GM12864 (cell line): ENCODE measurements around the gene TRAPPC2.
"Not testable (repeated sequence)": the region's sequence is repeated elsewhere in the genome, so short reads cannot be mapped to it uniquely, and the experiment has no call there.

Experiments used
- DNase-seq: peaks from one replicate; pipeline ENCODE4 v3.0.0-alpha.2; 2011; ENCODE audit warnings: low read depth
- H3K4me3 ChIP-seq: 2 replicates; pipeline ENCODE4 v1.5.1; 2011; ENCODE audit warnings: mild to moderate bottlenecking, low read depth, low read length, control low read depth
- TF ChIP-seq, protein P1 (sequence below): IDR thresholded peaks from 2 replicates; pipeline ENCODE4 v1.5.1; 2011; ENCODE audit warnings: low read depth, mild to moderate bottlenecking, moderate library complexity, low read length, control low read depth, inconsistent platforms; ENCODE audit errors: missing control alignments

Gene TRAPPC2

DNA sequence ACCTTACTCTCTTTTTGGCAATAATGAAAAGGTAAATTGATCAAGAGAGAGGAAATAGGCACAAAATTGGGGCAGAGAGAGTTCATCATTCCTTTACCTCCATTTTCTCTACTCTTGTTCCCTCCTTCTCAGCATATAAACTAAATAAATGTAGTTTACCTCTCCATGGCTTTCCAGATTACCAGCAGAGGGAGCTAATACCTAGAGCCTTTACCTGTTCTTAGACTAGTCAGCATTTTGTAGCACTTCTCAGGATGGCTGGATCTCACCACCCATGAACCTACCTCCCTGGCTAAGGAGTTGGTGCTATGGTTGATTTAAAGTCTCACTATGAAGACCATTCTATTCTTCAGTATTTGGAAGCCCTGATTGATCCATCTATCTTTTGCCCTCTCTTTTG is 15.8 kb upstream of the TRAPPC2 start:
- TF ChIP-seq, protein P1, sequence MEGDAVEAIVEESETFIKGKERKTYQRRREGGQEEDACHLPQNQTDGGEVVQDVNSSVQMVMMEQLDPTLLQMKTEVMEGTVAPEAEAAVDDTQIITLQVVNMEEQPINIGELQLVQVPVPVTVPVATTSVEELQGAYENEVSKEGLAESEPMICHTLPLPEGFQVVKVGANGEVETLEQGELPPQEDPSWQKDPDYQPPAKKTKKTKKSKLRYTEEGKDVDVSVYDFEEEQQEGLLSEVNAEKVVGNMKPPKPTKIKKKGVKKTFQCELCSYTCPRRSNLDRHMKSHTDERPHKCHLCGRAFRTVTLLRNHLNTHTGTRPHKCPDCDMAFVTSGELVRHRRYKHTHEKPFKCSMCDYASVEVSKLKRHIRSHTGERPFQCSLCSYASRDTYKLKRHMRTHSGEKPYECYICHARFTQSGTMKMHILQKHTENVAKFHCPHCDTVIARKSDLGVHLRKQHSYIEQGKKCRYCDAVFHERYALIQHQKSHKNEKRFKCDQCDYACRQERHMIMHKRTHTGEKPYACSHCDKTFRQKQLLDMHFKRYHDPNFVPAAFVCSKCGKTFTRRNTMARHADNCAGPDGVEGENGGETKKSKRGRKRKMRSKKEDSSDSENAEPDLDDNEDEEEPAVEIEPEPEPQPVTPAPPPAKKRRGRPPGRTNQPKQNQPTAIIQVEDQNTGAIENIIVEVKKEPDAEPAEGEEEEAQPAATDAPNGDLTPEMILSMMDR = peak; percentile 44
- DNase-seq = no peak

DNA sequence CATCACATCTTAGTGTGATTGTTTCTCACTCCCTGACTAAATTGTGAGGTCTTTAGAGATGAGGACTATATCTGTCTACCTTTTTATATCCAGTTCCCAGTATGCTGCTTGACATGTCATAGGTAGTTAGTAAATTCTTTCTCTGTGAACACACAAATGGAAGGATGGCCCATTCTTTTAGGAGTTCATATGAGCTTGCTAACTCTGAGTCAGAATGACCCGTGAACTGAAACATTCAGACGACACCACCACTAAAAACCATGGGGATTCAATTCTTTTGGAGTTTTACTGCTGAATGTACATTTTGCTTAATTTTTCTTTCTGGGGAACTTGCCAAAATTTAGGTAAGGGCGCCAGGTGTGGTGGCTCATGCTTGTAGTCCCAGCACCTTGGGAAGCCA is 14.1 kb upstream of the TRAPPC2 start:
- no peak overlapping the region for H3K4me3 ChIP-seq
- TF ChIP-seq, protein P1 = no peak
- DNase-seq = no peak

More for the DNA sequence above, 15.8 kb upstream of the TRAPPC2 start:
- no peak overlapping the region for H3K4me3 ChIP-seq

DNA sequence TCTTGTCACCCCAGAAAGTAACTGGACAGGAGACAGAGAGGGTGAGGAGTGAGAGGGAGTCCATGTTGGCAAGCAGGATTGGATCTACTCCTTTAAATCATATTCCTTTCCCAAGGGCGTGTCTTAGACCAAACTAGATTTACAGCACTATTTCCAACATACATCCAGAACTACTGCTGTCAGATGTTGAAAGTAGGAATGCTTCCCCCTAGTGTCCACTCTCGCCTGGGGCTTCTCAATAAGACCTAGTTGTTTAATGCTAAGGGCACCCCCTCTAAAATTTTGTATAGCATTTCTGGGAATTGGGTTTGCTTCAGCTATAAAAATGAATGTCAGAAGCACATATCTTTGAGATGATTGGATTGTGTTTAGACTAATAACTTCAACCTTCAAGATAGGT is 13.4 kb upstream of the TRAPPC2 start:
- DNase-seq = no peak
- TF ChIP-seq, protein P1 = peak; percentile 38
- H3K4me3 ChIP-seq = no peak overlapping the region

DNA sequence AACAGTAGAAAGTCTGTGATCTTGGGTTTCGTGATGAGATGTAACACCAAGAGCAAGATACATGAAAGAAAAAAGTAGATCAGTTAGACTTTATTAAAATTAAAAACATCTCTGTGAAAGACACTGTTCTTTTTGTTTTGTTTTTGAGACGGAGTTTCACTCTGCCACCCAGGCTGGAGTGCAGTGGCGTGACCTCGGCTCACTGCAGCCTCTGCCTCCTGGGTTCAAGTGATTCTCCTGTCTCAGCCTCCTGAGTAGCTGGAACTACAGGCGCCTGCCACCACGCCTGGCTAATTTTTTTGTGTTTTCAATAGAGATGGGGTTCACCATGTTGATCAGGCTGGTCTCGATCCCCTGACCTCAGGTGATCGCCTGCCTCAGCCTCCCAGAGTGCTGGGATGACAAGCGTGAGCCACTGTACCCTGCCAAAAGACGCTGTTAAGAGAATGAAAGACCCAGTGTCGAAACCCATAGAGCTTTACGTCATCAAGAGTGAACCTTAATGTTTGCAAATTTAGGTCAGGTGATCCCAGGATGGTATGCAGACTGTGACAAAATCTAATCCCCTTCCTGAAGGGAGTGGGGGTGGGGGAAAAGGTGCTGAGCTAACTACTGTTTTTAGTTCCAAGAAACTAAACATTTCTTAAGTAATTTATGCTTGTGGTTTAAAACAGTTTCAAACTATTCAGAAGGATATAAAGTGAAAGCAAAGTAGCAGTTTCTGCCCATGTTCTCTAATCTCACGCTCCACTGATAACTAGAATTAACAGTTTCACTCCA is 8.2 kb upstream of the TRAPPC2 start:
- peak; percentile 70 for DNase-seq
- H3K4me3 ChIP-seq = no peak overlapping the region
- TF ChIP-seq, protein P1 = no peak

DNA sequence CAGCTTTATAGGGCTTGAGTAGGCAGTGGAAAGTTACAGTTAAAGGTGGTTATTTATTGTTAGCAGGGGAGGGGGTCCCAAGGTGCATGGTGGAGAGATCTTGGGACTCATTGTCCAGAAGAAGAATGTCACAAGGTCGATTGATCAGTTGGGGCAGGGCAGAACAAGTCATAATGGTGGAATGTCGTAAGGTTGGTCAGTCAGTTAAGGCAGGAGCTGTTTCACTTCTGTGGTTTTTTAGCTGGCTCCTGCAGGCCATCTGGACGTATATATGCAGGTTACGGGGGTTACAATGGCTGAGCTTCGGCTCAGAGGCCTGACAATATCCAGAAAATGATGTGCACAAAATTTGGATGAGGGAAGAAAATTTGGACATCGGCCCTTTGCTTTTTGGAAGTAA is 7.3 kb upstream of the TRAPPC2 start:
- no peak overlapping the region for H3K4me3 ChIP-seq
- DNase-seq = no peak
- TF ChIP-seq, protein P1 = no peak

DNA sequence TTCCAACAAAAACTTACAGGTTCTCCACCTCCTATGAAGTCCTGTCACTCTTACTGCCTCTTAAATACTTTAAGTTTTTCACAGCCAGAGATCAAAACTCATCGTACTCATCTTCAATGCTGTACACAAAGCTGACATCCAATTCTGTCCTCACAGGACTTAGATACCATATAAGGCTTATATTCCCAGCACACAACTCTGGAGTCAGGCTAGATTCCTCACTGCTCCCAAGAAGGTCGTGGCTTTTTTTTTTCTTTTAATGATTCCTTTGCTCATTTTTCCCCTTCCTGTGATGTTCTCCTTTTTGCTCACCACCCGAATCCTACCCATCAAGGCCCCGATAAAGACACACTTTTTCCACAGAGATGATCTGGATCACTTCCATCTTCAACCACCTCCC is 914 bp downstream of the TRAPPC2 start:
- TF ChIP-seq, protein P1 = no peak
- DNase-seq = no peak
- H3K4me3 ChIP-seq = peak overlapping the region; percentile 84

DNA sequence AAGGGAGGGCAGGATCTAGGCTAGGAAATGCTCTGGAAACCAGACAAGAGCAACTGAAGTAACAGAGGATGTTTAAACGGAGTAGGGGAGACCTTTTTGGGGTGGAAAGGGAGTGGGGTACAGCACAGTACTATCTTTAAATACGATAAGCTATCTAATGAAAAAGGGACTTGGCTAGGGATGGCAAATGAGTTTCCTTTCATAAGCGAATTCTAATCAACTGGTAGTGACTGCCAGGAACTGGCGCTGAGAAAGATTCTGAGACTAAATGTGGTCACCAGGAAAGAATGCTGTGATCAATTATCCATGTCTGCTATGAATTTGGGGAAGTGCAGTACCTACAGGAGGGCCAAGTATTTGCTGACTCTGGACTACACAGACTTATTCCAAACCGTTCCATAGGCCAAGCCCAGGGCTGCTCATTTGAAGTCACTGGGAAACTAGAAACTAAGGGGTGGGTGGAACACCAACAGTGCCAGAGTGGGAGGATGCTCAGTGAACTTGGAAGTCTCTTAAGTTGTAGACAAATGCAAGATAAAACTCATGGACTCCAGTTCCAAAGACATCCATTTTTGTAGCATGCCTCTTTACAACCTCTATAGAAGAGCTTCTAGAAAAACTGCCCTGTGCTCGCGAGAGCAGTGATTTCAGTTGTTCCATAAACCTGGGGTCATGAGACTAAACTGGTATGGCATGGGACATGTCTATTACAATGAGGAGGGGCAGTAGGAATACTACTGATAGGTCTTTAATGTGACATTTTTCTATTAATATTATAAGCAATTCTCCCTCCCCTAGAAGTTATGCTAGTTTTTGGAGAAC is 2.0 kb downstream of the TRAPPC2 start:
- H3K4me3 ChIP-seq = peak overlapping the region; percentile 27
- TF ChIP-seq, protein P1 = no peak
- DNase-seq = no peak

DNA sequence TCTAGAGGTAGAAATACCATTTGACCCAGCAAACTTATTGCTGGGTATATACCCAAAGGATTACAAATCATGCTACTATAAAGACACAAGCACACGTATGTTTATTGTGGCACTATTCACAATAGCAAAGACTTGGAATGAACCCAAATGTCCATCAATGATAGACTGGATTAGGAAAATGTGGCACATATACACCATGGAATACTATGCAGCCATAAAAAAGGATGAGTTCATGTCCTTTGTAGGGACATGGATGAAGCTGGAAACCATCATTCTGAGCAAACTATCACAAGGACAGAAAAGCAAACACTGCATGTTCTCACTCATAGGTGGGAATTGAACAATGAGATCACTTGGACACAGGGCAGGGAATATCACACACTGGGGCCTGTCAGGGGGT is 3.9 kb downstream of the TRAPPC2 start:
- DNase-seq, H3K4me3 ChIP-seq: not testable (repeated sequence)

DNA sequence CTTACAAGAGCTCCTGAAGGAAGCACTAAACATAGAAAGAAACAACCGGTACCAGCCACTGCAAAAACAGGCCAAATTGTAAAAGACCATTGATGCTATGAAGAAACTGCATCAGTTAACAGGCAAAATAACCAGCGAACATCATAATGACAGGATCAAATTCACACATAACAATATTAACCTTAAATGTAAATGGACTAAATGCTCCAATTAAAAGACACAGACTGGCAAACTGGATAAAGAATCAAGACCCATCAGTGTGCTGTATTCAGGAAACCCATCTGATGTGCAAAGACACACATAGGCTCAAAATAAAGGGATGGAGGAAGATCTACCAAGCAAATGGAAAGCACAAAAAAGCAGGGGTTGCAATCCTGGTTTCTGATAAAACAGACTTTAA is 7.8 kb downstream of the TRAPPC2 start:
- H3K4me3 ChIP-seq, DNase-seq: not testable (repeated sequence)

DNA sequence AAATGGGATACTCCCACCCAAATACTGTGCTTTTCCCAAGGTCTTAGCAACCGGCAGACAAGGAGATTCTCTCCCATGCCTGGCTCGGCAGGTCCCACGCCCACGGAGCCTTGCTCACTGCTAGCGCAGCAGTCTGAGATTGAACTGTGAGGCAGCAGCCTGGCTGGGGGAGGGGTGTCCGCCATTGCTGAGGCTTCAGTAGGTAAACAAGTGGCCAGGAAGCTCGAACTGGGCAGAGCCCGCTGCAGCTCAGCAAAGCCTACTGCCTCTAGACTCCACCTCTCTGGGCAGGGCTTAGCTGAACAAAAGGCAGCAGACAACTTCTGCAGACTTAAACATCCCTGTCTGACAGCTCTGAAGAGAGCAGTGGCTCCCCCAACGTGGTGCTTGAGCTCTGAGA is 9.5 kb downstream of the TRAPPC2 start:
- H3K4me3 ChIP-seq, DNase-seq: not testable (repeated sequence)
